ENCODE data around the gene EYS.

EYS gene

GRCh38 chr6:63799813-63800212 is 1907.2 kb downstream of the EYS start:
- no peaks in the 10 kb centered on the region for H3K4me1 Mint-ChIP-seq
- no peaks in the 10 kb centered on the region for H3K9me3 Mint-ChIP-seq
- ATAC-seq = no peak
- no peak for DNase-seq (ENCODE audit: low spot score in 2 of 2)
- no peak overlapping the region for H3K4me3 Mint-ChIP-seq
- no peak overlapping the region for H3K27ac Mint-ChIP-seq
- no peaks in the 10 kb centered on the region for H3K36me3 Mint-ChIP-seq

DNA sequence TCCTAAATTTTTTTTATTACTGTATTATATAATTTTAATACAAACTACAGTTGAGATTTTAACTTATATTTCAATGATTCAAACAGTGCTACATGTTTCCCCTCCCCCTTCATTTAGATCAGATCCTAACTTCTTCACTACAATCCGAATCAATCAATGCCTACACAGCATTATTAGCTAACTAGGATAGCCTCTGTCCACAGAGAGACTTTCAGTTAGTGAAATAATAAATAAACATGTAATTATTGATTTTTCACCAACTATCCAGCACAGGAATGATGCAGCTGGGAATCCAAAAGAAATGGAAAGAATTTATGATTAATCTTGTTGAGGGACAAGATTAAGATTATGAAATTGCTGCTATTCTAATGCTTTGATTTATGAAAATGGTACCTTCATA is 1907.7 kb downstream of the EYS start:
- no peak overlapping the region for H3K4me3 Mint-ChIP-seq
- H3K9me3 Mint-ChIP-seq = no peaks in the 10 kb centered on the region
- DNase-seq (ENCODE audit: low spot score in 2 of 2) = no peak

GRCh38 chr6:63798378-63798777 is 1908.6 kb downstream of the EYS start:
- ATAC-seq (no peak), DNase-seq (ENCODE audit: low spot score in 2 of 2) (no peak)
- H3K9me3 Mint-ChIP-seq = no peaks in the 10 kb centered on the region
- no peak overlapping the region for H3K4me3 Mint-ChIP-seq
- H3K36me3 Mint-ChIP-seq = no peaks in the 10 kb centered on the region
- no peak overlapping the region for H3K27ac Mint-ChIP-seq
- H3K4me1 Mint-ChIP-seq = no peaks in the 10 kb centered on the region

More for the DNA sequence above, 1907.7 kb downstream of the EYS start:
- no peaks in the 10 kb centered on the region for H3K36me3 Mint-ChIP-seq
- H3K27ac Mint-ChIP-seq = no peak overlapping the region
- H3K4me1 Mint-ChIP-seq = no peaks in the 10 kb centered on the region
- no peak for ATAC-seq

GRCh38 chr6:63797721-63798120 is 1909.3 kb downstream of the EYS start:
- ATAC-seq = no peak
- no peaks in the 10 kb centered on the region for H3K9me3 Mint-ChIP-seq
- H3K27ac Mint-ChIP-seq = no peak overlapping the region
- no peak overlapping the region for H3K4me3 Mint-ChIP-seq
- no peaks in the 10 kb centered on the region for H3K36me3 Mint-ChIP-seq
- H3K4me1 Mint-ChIP-seq = no peaks in the 10 kb centered on the region
- DNase-seq (ENCODE audit: low spot score in 2 of 2) = no peak

- ATAC-seq = no peak
- H3K4me3 Mint-ChIP-seq = no peak overlapping the region
These were observed 1911.2 kb downstream of the EYS start for GRCh38 chr6:63795826-63796225.

GRCh38 chr6:63795006-63795405 is 1912.0 kb downstream of the EYS start:
- H3K27ac Mint-ChIP-seq = no peak overlapping the region
- H3K36me3 Mint-ChIP-seq = no peaks in the 10 kb centered on the region
- H3K4me3 Mint-ChIP-seq = no peak overlapping the region
- DNase-seq (ENCODE audit: low spot score in 2 of 2) (no peak), ATAC-seq (no peak)
- H3K4me1 Mint-ChIP-seq = no peaks in the 10 kb centered on the region
- no peaks in the 10 kb centered on the region for H3K9me3 Mint-ChIP-seq

More at GRCh38 chr6:63795826-63796225, 1911.2 kb downstream of the EYS start:
- no peak for DNase-seq (ENCODE audit: low spot score in 2 of 2)
- Mint-ChIP-seq H3K27ac (no peak overlapping the region), H3K4me1 (no peaks in the 10 kb centered on the region), H3K9me3 (no peaks in the 10 kb centered on the region), H3K36me3 (no peaks in the 10 kb centered on the region)

- ATAC-seq = peak; percentile 32
- no peaks in the 10 kb centered on the region for H3K4me1 Mint-ChIP-seq
- DNase-seq (ENCODE audit: low spot score in 2 of 2) = no peak
- H3K9me3 Mint-ChIP-seq = no peaks in the 10 kb centered on the region
- H3K27ac Mint-ChIP-seq = no peak overlapping the region
- no peaks in the 10 kb centered on the region for H3K36me3 Mint-ChIP-seq
- no peak overlapping the region for H3K4me3 Mint-ChIP-seq
These were observed 1913.4 kb downstream of the EYS start for GRCh38 chr6:63793465-63794137.

DNA sequence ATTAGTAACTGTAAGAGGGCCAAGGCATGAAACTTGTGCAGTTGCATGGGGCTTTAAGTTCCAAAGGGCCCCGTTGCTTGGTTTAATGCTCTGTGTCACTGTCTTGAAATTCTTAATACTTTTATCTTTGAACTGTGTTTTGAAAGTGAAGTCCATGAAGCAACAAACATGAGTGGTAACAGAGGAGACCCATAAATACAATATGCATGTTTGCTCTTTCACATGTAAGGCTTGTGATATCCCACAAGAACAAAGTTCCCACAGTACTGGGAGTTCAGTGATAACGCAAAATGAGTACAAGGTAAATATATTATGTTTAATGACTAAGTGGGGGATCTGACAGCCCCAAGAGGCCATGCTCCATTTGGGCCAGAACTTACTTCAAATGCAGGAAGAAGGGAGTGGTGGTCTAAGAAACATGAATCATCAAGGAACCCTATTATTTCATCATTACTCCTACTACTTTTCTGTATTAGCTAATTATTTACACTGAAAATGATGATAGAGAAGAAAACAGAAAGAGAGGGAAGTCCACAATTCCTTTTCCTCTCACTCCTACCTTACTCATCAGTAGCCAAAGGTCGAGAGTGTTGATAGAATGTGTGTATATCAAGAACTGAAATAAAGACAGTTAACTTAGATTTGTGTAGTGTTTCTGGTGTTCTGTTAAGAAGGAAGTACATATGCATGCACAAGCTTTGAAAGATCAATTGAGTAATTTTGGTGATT is 1914.1 kb downstream of the EYS start:
- H3K36me3 Mint-ChIP-seq = no peaks in the 10 kb centered on the region
- no peak for ATAC-seq
- no peaks in the 10 kb centered on the region for H3K9me3 Mint-ChIP-seq
- H3K4me3 Mint-ChIP-seq = no peak overlapping the region
- H3K27ac Mint-ChIP-seq = no peak overlapping the region
- DNase-seq (ENCODE audit: low spot score in 2 of 2) = no peak
- H3K4me1 Mint-ChIP-seq = no peaks in the 10 kb centered on the region

GRCh38 chr6:63790334-63790733 is 1916.7 kb downstream of the EYS start:
- H3K4me3 Mint-ChIP-seq = no peak overlapping the region
- ATAC-seq = no peak
- DNase-seq (ENCODE audit: low spot score in 2 of 2) = no peak
- no peak overlapping the region for H3K27ac Mint-ChIP-seq
- H3K36me3 Mint-ChIP-seq = no peaks in the 10 kb centered on the region
- no peaks in the 10 kb centered on the region for H3K9me3 Mint-ChIP-seq
- H3K4me1 Mint-ChIP-seq = no peaks in the 10 kb centered on the region

DNA sequence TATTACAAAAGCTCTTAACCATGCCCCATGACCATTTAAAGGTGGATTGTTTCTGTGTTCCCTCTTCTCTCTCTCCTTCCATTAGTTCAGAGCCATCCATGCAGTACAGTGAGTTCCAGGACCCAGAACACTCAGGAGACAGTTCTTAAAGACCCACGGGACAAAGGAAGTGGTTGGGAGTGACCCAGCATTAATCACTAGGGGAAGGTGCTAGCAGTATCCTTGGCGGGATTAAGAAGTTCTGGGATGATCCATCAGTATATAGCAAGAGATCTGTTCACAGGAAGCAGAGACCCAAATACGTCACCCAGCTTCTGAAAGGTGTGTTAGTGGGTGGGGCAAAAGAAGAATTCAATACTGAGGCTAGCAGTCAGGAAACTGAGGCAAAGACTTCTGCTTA is 1917.3 kb downstream of the EYS start:
- Mint-ChIP-seq H3K4me3 (no peak overlapping the region), H3K4me1 (no peaks in the 10 kb centered on the region), H3K27ac (no peak overlapping the region), H3K36me3 (no peaks in the 10 kb centered on the region), H3K9me3 (no peaks in the 10 kb centered on the region)
- no peak for ATAC-seq
- DNase-seq (ENCODE audit: low spot score in 2 of 2) = no peak

DNA sequence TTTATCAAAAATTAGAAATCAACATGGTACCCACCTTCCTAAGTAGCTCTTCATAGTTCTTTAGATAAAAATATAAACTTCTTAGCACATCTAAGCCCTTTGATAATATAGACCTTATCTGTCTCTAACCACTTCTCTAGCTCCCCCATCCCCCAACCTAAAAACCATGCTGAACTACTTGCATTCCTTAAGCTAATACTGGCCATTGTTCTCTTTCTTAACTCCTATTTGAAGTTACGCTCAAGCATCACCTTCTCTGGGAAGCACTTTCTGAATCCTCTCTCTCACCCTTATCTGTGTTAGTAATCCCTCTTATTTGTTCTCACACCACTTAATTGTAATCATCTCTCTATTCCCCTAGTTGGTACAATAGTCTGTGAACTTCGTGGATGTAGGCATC is 1918.5 kb downstream of the EYS start:
- no peaks in the 10 kb centered on the region for H3K36me3 Mint-ChIP-seq
- DNase-seq (ENCODE audit: low spot score in 2 of 2) = no peak
- H3K27ac Mint-ChIP-seq = no peak overlapping the region
- H3K9me3 Mint-ChIP-seq = no peaks in the 10 kb centered on the region
- no peaks in the 10 kb centered on the region for H3K4me1 Mint-ChIP-seq
- H3K4me3 Mint-ChIP-seq = no peak overlapping the region
- no peak for ATAC-seq

DNA sequence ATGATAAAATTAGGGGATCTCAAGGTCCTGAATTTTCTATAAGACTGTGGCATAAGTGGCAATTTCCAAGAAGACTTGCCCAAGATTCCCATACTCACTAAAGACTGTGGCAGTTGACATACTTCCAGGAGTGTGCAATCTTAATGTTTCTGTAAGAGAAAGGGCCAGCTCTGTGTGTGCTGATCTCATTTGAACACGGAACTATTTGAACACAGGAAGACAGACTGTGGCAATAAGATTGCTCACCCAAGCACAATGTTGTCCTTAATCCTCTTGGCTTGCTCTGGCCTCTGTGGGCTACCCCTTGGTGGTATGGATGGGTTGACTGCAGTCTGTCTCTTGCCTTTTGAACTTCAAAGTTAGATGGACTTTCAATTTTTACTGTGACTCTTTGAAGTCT is 1920.0 kb downstream of the EYS start:
- DNase-seq (ENCODE audit: low spot score in 2 of 2) = no peak
- Mint-ChIP-seq H3K4me3 (no peak overlapping the region), H3K36me3 (no peaks in the 10 kb centered on the region), H3K4me1 (no peaks in the 10 kb centered on the region), H3K9me3 (no peaks in the 10 kb centered on the region), H3K27ac (no peak overlapping the region)
- ATAC-seq = no peak

- Mint-ChIP-seq H3K36me3 (no peaks in the 10 kb centered on the region), H3K27ac (no peak overlapping the region), H3K4me1 (no peaks in the 10 kb centered on the region), H3K9me3 (no peaks in the 10 kb centered on the region), H3K4me3 (no peak overlapping the region)
- ATAC-seq (no peak), DNase-seq (ENCODE audit: low spot score in 2 of 2) (no peak)
These were observed 1922.0 kb downstream of the EYS start for GRCh38 chr6:63785006-63785405.

DNA sequence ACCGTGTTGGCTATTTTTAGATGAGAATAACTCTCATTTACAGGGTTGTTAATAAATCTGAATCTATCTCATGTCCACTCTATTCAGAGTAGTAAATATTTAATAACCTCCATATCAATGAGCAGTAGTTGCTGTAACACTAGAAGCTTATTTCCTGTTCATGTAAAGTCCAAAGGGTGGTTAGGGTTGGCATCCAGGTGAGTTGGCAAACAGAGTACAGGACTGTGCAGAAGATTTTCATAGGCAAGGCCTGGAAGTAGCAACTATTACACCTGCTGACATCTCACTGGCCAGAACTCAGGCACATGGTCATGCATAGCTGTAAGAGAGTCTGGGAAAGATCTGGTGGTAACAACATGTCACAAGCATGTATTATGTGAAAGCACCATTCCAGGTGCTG is 1923.9 kb downstream of the EYS start:
- Mint-ChIP-seq H3K9me3 (no peaks in the 10 kb centered on the region), H3K36me3 (no peaks in the 10 kb centered on the region), H3K4me1 (no peaks in the 10 kb centered on the region), H3K4me3 (no peak overlapping the region), H3K27ac (no peak overlapping the region)
- ATAC-seq (no peak), DNase-seq (ENCODE audit: low spot score in 2 of 2) (no peak)

- no peak overlapping the region for H3K4me3 Mint-ChIP-seq
- DNase-seq (ENCODE audit: low spot score in 2 of 2) (no peak), ATAC-seq (no peak)
- H3K36me3 Mint-ChIP-seq = no peaks in the 10 kb centered on the region
- H3K4me1 Mint-ChIP-seq = no peaks in the 10 kb centered on the region
- no peaks in the 10 kb centered on the region for H3K9me3 Mint-ChIP-seq
- no peak overlapping the region for H3K27ac Mint-ChIP-seq
These were observed 1932.1 kb downstream of the EYS start for GRCh38 chr6:63774961-63775360.

- Mint-ChIP-seq H3K4me1 (no peaks in the 10 kb centered on the region), H3K4me3 (no peak overlapping the region), H3K36me3 (no peaks in the 10 kb centered on the region), H3K27ac (no peak overlapping the region), H3K9me3 (no peaks in the 10 kb centered on the region)
- no peak for ATAC-seq
- no peak for DNase-seq (ENCODE audit: low spot score in 2 of 2)
These were observed 1933.8 kb downstream of the EYS start for GRCh38 chr6:63773200-63773599.
